Measurements from ENCODE around the gene TAF1D. TPM values are rescaled to one million over a fixed set of nuclear protein-coding genes. Genes with fewer than 3 reads are reported as not detected.

Gene TAF1D
- total RNA-seq, 1 experiment from 2014 or later = 275 TPM

DNA sequence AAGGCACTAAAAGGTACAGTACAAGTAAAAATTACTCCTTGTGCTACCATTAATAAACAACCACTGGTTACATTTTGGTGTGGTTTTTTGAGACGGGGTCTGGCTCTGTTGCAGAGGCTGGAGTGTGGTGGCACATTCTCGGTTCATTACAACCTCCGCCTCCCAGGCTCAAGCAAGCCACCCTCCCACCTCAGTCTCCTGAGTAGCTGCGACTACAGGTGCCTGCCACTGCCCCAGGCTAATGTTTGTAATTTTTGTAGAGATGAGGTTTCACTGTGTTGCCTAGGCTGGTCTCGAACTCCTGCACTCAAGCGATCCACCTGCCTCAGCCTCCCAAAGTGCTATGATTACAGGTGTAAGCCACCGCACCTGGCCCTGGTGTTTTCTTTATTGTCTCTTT is 20.8 kb downstream of the TAF1D start:
- POLR2A ChIA-PET (ENCODE audit: low non-redundant PET) = no interaction called here
- intact Hi-C loops (cut with micrococcal nuclease; ENCODE audit: unreplicated experiment) = no loop called here
- TF ChIP-seq, protein P1, sequence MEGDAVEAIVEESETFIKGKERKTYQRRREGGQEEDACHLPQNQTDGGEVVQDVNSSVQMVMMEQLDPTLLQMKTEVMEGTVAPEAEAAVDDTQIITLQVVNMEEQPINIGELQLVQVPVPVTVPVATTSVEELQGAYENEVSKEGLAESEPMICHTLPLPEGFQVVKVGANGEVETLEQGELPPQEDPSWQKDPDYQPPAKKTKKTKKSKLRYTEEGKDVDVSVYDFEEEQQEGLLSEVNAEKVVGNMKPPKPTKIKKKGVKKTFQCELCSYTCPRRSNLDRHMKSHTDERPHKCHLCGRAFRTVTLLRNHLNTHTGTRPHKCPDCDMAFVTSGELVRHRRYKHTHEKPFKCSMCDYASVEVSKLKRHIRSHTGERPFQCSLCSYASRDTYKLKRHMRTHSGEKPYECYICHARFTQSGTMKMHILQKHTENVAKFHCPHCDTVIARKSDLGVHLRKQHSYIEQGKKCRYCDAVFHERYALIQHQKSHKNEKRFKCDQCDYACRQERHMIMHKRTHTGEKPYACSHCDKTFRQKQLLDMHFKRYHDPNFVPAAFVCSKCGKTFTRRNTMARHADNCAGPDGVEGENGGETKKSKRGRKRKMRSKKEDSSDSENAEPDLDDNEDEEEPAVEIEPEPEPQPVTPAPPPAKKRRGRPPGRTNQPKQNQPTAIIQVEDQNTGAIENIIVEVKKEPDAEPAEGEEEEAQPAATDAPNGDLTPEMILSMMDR (conservative IDR thresholded peaks at IDR 0.05; ENCODE audit: low read depth, low read length) = no peak
- no peak for TF ChIP-seq EZH2 (IDR thresholded peaks at IDR 0.05; ENCODE audit: borderline replicate concordance, low read depth, low read length, poor library complexity, severe bottlenecking)

DNA sequence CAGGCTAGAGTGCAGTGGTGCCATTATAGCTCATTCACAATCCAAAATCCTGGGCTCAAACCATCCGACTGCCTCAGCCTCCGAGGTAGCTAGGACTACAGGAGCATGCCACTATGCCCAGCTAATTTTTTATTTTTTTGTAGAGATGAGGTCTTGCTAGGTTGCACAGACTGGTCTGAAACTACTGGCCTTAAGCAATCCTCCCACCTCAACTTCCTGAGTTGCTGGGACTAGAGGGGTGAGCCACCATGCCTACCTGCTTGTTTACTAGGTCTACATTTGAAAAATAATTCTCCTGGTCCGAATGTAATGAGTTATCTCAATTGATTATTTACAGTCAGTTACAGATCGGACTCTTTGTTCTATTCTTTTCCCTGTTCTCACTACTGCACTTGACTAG is 22.0 kb downstream of the TAF1D start:
- no peak overlapping the region for H3K4me3 ChIP-seq (ENCODE audit: low read depth, low read length, poor library complexity, severe bottlenecking)
- no peak overlapping the region for H3K27ac ChIP-seq (ENCODE audit: low read depth, low read length, poor library complexity, severe bottlenecking)
- no TSS peak for BruUV-seq (replicated peaks)
- H3K4me1 ChIP-seq (ENCODE audit: insufficient read depth, low read length, poor library complexity, severe bottlenecking) = no peaks in the 10 kb centered on the region
- DNase-seq (ENCODE audit: low spot score) = no peak
- no peaks in the 10 kb centered on the region for H3K27me3 ChIP-seq (replicated peaks; ENCODE audit: insufficient read depth, low read depth, low read length, poor library complexity)
- no peaks in the 10 kb centered on the region for H3K9me3 ChIP-seq (ENCODE audit: low read depth, low read length, poor library complexity, severe bottlenecking)
- CTCF ChIA-PET = no interaction called here
- POLR2A ChIA-PET (ENCODE audit: low non-redundant PET) = interaction anchor here (0.7 kb wide), 1 partner anchor 27 kb away, joined by 30 read pairs; no protein-coding TSS in a partner anchor
- intact Hi-C loops (cut with micrococcal nuclease; ENCODE audit: unreplicated experiment) = no loop called here
- no peak for TF ChIP-seq EZH2 (IDR thresholded peaks at IDR 0.05; ENCODE audit: borderline replicate concordance, low read depth, low read length, poor library complexity, severe bottlenecking)
- TF ChIP-seq, protein P1 (conservative IDR thresholded peaks at IDR 0.05; ENCODE audit: low read depth, low read length) = no peak
- H3K36me3 ChIP-seq (ENCODE audit: insufficient read depth, low read length, poor library complexity, severe bottlenecking) = peaks cover 53% of the 10 kb centered on the region

More for the DNA sequence above, 20.8 kb downstream of the TAF1D start:
- DNase-seq (ENCODE audit: low spot score) = no peak
- Histone ChIP-seq H3K4me1 (ENCODE audit: insufficient read depth, low read length, poor library complexity, severe bottlenecking) (no peaks in the 10 kb centered on the region), H3K4me3 (ENCODE audit: low read depth, low read length, poor library complexity, severe bottlenecking) (no peak overlapping the region), H3K9me3 (ENCODE audit: low read depth, low read length, poor library complexity, severe bottlenecking) (no peaks in the 10 kb centered on the region), H3K27me3 (replicated peaks; ENCODE audit: insufficient read depth, low read depth, low read length, poor library complexity) (no peaks in the 10 kb centered on the region), H3K27ac (ENCODE audit: low read depth, low read length, poor library complexity, severe bottlenecking) (no peak overlapping the region), H3K36me3 (ENCODE audit: insufficient read depth, low read length, poor library complexity, severe bottlenecking) (peaks cover 61% of the 10 kb centered on the region)
- CTCF ChIA-PET = no interaction called here
- no TSS peak for BruUV-seq (replicated peaks)

DNA sequence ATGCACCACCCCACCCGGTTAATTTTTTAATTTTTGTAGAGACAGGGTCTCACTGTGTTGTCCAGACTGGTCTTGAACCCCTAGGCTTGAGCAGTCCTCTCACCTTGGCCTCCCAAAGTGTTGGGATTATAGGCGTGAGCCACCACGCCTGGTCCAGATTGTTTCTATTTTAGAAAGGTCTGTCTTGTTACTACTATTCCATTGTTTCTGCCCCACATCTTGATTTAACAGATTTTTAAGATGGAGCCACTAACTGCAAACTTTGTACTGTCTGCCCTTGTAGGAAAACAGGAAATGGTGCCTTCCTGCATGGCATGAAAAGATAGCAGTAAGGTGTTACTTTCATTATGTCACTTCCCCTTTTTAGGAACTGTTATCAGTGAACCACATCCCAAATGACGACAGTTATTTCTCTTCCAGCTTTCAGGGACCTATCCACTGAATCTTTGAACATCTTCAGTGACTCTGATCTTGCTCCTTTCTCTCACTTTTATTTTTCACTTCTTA is 23.2 kb downstream of the TAF1D start:
- no peaks in the 10 kb centered on the region for H3K9me3 ChIP-seq (ENCODE audit: low read depth, low read length, poor library complexity, severe bottlenecking)
- no TSS peak for BruUV-seq (replicated peaks)
- POLR2A ChIA-PET (ENCODE audit: low non-redundant PET) = no interaction called here
- CTCF ChIA-PET = no interaction called here
- H3K27ac ChIP-seq (ENCODE audit: low read depth, low read length, poor library complexity, severe bottlenecking) = no peak overlapping the region
- H3K4me1 ChIP-seq (ENCODE audit: insufficient read depth, low read length, poor library complexity, severe bottlenecking) = no peaks in the 10 kb centered on the region
- H3K27me3 ChIP-seq (replicated peaks; ENCODE audit: insufficient read depth, low read depth, low read length, poor library complexity) = no peaks in the 10 kb centered on the region
- H3K36me3 ChIP-seq (ENCODE audit: insufficient read depth, low read length, poor library complexity, severe bottlenecking) = peaks cover 48% of the 10 kb centered on the region
- no peak overlapping the region for H3K4me3 ChIP-seq (ENCODE audit: low read depth, low read length, poor library complexity, severe bottlenecking)
- no peak for DNase-seq (ENCODE audit: low spot score)
- TF ChIP-seq, protein P1 (conservative IDR thresholded peaks at IDR 0.05; ENCODE audit: low read depth, low read length) = no peak
- no peak for TF ChIP-seq EZH2 (IDR thresholded peaks at IDR 0.05; ENCODE audit: borderline replicate concordance, low read depth, low read length, poor library complexity, severe bottlenecking)
- intact Hi-C loops (cut with micrococcal nuclease; ENCODE audit: unreplicated experiment) = no loop called here

Measured in A673 (cell line).